LHCN-M2 (cell line): ENCODE data around the gene STAM. TPM values are rescaled to one million over a fixed set of nuclear protein-coding genes. Genes with fewer than 3 reads are reported as not detected.
A peak's percentile ranks its signal among the peaks of the same experiment; 100 is the strongest.

ENCODE experiments used
- DNase-seq: peaks from one replicate; pipeline ENCODE4 v3.0.0-alpha.2; 2012; ENCODE audit warnings: low read depth
- total RNA-seq: library from RNA; depleted of rRNA; stranded (reverse); fragments of >200 nt; gene quantifications from 2 replicates; pipeline ENCODE4 v1.2.3, GENCODE V29; 2014

The STAM gene
- total RNA-seq, 1 experiment from 2014 or later = 51.7 TPM

DNA sequence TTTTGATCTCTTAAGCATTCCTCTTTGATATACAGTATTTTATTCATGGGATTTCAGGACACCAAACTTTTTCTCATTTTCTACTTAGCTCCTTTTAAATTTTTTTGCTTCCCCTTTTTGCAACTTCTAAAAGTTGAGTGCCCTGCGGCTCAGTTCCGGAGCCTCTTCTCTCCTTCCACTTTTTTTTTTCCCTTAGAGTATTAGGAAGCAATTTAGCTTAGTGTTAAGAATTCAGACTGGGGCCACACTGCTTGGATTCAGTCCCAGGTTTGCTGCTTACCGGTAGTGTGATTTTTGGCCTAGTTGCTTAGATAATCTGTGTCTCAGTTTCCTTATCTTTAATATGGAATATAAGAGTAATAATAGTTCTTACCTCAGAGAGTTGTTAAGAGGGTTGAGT lies 3.4 kb downstream of the STAM start:
- no peak for DNase-seq

DNA sequence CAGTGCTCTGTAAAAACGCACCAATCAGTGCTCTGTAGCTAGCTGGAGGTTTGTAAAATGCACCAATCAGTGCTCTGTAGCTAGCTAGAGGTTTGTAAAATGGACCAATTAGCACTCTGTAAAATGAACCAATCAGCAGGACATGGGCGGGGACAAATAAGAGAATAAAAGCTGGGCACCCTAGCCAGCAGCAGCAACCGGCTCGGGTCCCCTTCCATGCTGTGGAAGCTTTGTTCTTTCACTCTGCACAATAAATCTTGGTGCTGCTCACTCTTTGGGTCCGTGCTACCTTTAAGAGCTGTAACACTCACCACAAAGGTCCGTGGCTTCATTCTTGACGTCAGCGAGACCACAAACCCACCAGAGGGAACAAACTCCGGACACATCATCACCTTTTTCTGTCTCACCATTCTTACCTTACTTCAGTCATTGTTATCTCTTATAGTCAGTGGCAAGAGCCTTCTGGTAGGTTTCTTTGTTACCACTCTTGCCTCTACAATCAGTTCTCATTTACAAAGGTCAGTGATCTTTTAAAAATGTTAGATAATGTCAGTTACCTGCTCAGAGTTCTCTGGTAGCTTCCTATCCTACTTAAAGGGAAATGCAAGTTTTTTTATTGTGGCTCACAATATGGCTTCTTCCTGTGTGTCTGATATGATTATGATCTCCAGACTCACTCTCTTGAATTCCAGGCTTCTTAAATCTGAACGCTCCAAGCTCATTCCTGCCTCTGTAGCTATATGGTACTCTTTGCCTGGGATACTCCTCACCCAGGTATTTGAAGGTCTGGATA lies 4.5 kb downstream of the STAM start:
- no peak for DNase-seq

DNA sequence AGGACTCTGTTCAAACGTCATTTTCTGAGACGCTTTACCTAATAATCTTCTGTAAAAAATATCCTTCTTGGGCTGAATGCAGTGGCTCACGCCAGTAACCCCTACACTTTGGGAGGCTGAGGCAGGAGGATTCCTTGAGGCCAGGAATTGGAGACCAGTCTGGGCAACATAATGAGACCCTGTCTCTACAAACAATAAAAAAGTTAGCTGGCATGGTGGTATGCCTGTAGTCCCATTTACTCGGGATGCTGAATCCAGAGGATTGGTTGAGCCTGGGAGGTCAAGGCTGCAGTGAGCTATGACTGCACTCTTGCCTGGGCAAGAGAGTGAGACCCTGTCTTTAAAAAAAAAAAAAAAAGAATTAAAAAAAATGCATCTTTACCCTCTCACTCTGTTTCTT lies 5.1 kb downstream of the STAM start:
- no peak for DNase-seq

DNA sequence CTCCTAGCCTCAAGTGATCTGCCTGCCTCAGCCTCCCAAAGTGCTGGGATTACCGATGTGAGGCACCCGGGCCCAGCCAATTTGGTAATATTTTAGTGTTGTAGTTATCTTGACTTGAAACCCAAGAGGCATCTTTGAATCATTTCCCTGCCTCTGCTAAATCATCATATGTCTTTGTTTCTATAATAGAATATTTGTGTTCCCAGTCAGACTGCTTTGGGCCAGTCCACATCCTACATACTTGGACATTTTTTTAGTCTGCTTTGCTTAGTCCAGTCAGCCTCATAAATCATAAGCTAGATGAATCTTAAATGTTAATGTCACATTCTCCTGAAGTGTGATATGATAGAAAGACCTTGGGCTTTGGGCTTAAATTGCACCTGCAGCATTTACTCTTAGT lies 5.9 kb downstream of the STAM start:
- DNase-seq = peak; percentile 49

DNA sequence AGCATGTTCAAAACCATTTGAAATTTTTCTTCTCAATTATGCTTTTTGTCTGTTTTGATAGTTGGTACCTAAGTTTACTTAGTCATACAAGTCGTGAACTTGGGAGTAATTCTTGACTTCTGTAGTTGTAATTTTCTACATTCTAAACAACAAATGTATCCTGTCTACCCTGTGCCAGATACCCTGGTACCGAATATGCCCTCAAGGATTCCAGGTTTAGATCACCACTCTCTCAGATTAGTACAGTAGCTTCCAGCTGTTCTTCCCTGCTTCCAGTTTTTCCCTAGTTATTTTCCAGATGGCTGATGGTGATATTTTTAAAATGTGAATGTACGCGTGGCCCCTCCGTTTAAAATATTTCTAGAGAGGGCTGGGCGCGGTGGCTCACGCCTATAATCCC lies 6.5 kb downstream of the STAM start:
- DNase-seq = peak; percentile 58

DNA sequence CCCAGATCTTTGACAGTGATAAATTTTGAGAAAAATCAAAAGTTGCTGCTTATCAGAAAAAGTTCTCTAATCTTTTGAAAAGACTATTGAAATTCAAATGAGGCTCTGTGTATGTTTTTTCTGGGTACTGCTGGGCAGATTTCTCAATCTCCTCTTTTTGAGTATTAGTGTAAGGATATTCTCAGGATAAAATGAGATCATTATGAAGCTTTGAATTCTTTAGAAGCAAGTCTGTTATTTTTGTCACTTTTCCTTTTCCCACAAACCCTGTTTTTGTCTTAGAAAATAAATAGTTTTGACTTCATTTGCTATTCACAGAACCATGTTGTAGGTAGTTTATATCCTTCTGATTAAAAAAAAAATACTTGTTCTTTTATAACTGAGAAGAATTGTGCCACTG lies 7.9 kb downstream of the STAM start:
- no peak for DNase-seq

DNA sequence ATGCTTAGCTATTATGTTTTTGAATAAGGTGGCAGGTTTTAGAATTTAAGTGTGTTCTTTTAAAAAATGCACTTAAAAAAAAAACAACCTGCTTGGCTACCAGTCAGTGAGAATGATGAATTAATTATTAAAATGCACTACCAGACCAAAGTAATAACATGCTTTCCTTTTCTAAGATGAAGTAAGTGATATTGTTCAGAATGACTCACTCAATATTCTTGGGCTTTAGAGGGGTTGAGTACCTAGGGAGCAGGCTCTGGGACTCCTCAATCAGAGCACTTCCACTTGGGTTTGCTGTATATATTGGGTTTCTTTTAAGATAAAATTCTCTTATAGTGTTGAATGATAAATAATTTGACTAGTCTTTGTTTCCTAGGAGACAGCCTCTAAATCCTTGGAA lies 8.6 kb downstream of the STAM start:
- peak; percentile 41 for DNase-seq

DNA sequence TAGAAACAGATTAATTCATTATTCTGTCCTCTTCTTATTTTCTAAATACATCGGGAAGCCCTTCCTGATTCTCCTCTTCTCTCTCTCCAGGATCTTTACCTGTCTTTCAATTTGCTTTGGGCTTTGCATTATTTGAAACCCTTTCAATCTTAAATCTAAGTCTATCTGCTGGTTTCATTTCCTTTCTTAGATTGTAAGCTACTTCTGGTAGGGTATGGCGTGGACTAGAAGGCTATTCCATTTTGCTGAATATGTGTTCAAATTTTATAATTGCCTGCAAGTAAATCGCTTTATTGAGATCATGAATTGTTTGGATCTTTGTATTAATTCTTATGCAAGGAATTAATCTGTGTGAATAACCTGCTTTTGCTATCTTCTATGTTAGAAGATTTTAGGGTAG lies 11.1 kb downstream of the STAM start:
- DNase-seq = no peak

DNA sequence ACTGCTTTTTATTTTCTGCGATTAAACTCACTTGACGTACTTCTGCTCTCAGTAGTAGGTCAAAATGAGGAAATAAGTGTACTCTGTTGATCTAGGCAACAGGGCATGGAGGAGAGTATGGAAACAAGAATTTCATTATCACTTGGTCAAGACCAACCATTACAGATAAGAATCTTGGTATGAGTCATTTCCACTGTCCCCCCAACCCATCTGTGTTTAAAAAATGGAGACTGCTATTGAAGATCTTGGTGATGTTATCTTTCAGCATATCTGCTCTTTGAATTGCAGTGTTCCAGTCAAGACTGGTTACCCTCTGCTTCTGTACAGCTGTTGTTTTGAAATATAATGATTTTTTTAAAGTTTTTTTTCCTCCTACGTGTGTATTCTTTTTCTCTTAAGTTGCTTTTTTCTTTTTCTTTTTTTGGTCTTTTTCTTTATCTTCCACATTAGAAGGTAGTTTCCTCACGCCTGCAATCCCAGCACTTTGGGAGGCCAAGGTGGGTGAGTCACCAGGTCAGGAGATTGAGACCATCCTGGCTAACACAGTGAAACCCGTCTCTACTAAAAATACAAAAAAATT lies 11.7 kb downstream of the STAM start:
- DNase-seq = no peak

DNA sequence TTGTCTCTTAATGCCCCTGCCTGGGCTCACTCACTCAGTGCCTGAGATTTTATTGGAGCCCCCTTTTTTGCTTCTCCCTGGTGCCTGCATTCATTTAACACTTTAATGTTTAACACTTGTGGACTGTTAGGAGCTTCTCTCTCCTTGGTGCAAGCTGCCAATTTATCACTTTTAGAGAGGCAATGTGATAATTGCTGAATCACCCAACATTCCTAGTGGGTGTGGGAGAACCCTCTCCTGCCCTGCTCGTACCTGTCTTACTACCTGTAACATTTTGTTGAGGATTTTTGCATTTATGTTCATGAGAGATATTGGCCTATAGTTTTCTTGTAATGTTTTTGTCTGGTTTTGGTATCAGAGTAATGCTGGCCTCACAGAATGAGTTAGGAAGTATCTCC lies 13.2 kb downstream of the STAM start:
- no peak for DNase-seq

DNA sequence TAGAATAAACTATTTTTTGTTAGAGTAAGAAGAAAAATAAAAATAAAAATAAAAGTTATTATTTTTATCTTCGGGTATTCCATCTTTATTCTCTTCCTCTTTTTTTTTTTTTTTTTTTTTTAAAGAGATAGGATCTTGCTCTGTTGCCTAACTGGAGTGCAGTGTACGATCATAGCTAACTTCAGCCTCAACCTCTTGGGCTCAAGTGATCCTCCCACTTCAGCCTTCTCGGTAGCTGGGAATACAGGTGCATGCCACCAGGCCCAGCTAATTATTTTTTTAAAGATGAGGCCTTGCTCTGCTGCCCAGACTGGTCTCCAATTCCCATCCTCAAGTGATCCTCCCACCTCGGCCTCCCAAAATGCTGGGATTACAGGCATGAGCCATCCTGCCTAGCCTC lies 15.4 kb downstream of the STAM start:
- no peak for DNase-seq

DNA sequence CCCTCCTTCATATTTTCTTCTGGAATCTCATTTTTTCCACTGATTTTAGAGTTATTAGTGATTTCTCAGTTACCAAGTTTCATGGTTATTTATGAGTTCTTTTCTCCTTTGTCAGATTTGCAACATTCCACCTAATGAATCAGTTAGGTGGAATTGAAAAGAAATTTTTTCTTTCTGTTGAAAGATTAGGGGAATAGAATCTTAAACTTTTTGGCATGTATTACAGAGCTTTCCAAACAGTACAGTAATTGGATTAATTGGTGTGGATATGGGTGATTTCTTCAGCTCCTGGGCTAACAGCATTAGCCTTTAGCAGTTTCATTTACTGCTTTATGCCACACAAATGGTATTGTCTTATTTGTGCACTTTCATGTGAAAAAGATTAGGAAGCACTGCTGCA lies 17.0 kb downstream of the STAM start:
- no peak for DNase-seq

DNA sequence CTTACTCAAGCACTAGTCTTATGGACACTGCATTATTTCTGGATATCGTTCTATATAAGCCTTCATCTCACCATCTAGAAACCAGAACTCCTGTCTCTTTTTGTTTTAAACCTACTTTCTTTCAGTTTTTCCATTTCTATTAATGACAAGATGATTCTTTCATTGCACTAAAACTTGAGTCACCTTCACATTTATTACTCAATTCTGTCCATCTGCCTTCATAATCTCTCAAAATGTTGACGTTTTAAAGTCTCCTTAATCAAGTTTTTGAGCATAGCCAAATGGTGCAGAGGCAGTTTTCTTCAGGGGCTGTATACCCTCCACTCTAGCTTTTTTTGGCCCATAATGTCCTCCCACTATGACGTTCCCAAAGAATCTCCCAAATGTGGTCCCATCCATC lies 17.6 kb downstream of the STAM start:
- no peak for DNase-seq

DNA sequence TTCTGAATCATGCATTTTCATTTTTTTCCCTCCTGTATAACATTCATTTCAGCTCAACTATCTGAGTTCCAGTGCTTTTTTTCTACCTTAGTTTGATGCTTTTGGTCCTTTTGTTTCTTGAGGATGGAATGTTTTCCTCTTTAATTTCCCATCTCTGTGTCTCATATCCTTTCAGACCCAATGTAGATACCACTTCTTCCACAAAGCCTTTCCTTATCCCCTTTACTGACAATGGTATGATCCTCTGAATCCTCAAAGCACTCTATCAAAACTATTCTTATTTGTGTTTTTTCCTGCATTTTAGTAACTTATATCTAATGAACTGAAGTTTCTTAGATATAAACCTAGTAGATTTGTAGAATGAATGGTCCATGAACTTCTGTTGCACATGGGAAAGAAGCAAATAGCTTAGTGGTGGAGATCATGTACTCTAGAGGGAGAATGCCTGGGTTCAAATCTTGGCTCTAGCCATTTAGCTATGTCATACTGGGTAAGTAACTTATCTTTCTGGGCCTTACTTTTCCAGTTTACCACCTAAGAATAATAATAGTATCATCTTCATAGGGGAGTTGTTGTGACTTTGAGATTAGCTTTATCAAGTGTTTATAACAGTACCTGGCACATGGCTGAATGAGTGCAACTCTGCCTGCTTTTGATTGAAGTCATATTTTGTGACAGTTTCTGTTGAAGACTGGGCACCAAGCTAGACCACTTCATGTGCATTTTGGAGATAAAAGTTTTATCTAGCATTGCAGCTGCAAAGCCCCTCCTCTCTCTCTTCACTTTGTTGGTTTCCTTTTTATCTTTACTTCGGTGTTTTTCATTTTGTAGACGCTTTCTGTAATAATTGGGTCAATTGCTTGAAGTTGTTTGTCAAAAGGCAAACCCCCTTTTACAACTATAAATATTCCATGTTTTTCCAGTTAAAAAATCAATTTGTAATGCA lies 18.5 kb downstream of the STAM start:
- DNase-seq = no peak

DNA sequence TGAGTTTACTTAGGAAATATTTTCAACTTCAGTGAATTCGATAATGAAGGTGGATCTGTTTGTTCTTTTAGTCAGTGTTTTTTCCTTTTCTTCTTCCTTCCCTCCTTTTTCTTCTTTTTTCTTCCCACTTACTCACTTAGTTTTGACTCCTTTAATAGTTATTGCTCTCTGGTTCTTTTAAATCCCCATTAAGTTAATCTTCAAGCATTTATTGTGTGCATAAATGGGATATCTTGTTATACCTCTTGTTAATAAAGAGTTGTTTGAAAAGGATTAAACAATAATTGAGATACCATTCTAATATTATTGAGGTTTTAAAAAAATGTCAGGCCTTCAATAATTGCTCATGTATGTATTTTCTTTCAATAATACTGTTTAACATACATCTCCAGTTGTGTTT lies 19.5 kb downstream of the STAM start:
- no peak for DNase-seq

DNA sequence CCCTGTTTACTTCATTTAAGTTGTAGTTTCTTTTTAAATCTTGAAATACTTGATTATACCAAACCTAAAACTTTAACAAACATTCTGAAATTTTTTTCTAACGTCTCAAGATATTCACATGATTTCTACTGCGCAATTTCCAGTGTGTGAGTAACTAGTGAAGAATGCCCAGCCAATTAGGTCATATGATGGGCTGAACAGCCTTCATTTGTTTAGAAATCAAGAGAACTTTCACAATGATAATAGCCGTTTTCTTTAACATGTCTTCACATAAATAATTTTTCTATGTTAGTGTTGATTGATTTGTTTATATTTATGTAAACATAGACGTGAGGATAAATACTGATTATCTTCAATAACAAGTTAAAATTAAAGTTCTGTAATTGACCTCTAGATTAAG lies 21.8 kb downstream of the STAM start:
- DNase-seq = peak; percentile 91

DNA sequence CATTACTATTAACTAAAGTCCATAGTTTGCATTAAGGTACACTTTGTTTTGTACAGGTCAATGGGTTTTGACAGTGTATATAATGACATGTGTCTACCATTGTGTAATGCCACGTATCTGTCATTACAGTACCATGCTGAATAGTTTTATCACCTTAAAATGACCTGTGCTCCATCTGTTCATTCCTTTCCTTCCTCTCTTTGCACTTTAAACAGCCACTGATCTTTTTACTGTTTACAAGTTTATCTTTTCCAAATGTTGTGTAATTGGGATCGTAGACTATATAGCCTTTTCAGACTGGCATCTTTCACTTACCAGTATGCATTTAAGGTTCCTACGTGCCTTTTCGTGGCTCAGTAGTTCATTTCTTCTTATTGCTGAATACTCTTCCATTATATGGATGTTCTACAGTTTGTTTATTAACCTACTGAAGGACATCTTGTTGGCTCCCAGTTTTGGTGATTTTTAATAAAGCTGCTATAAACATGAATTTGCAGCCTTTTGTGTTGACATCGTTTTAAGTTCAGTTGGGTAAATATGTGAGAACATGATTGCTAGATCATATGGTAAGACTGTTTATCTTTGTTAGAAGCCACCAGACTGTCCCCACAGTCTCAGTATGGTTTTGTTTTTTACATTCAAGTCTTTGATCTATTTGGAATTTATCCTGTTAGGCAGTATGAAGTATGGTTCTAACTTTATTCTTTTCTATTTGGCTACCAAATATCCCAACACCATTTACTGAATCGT lies 24.7 kb downstream of the STAM start:
- no peak for DNase-seq

DNA sequence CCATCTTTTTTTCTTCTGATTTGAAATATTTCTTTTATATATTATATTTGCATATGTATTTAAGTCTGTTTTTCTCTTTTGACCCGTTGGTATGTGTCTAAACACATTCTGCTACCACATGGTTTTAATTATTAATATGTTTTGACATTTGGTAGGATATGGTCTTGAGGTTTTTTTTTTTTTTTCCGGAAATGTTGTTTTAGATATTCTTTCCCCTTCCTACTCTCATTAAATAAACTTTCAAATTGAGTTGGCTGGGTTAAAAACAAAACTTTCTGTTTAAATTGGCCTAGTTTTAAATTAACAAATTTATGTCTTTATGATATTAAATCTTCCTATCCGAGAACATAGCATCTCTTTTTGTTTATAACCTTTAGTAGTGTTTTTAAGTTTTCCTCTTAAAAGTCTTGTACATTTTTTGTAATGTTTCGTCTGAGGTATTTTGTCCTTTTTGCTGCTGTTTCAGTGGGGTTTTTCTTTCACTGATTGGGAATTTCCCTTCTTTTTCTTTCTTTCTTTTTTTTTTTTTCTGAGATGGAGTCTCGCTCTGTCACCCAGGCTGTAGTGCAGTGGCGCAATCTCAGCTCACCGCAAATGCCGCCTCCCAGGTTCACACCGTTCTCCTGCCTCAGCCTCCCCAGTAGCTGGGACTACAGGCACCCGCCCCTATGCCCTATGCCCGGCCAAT lies 25.4 kb downstream of the STAM start:
- DNase-seq = no peak

DNA sequence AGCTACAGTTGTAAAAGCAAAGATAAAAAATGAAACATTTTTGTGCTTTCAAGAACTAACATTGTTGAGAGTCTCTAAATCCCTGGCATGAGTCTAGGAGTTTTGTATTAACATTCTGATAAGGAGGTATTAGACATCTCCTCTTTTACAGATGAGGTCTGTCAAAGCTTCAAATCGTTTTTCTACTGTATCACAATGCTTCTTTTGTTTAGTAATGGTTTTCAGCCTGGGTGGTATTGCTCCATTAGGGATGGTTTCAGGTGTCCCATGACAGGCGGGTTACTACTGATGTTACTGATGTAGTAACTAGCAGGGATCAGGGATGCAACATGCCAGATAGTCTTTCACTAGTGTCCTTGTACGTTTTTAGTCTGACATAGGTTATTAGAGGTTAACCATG lies 27.4 kb downstream of the STAM start:
- DNase-seq = peak; percentile 59

DNA sequence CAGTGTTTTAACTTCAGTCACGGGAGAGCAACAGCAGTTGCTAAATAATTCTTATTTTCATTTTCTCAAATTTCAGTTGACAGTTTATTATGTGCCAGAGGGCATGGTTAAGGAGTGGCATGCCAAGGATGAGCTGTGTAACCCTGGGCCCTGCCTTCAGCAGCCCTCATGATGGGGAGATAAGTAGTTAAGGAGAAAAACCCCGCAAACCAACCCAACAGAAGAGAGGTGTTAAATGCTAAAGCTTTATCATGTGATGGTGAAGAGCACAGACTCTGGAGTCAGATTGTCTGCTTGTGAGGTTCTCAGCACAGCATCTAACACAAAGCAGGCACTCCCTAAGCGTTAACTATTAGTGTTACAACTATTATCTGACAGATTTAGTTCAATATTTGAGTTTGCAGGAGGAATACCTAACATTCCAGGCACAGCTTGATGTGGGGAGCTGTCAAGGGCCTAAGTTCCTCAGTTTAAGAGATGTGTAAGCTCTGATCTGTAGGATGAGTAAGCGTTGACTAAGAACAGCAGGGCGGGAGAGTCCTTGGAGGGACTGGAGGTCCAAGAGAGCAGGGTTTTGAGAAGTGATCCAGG lies 29.6 kb downstream of the STAM start:
- DNase-seq = peak; percentile 94

DNA sequence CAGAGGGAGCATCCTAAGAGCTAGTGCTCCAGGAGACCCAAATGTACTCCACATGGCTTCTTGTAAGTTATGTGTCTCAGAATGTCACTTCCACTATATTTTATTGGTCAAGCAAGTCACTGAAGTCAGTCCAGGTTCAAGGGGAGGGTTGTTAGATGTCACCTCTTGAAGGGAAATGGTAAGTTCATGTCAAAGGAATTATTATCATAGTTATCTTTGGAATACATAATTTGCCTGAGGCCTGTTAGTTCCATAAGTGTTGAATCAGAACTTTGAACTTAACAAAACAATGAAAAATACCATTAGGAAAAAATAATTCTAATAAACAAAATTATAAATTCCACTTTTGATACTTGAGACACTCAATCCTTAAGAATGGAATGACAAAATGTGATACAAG lies 30.6 kb downstream of the STAM start:
- no peak for DNase-seq
